ENCODE measurements around the gene PTPRD. TPM values are rescaled to one million over a fixed set of nuclear protein-coding genes. Genes with fewer than 3 reads are reported as not detected.

The PTPRD gene
- total RNA-seq, 1 experiment from 2014 or later = 32.5 TPM

- Histone ChIP-seq H2BK12ac (ENCODE audit: insufficient read length, low read depth, low read length) (no peak overlapping the region), H3K4me2 (ENCODE audit: insufficient read depth, insufficient read length, low read length) (no peak overlapping the region), H2BK5ac (ENCODE audit: insufficient read length, low read length) (no peak overlapping the region), H3K9ac (ENCODE audit: extremely low read depth, insufficient read length, low read length) (no peak overlapping the region), H2BK20ac (ENCODE audit: low read depth, low read length, poor library complexity, severe bottlenecking) (no peak overlapping the region), H3K79me2 (ENCODE audit: insufficient read depth, low read length) (no peaks in the 10 kb centered on the region), H2BK120ac (ENCODE audit: low read depth, low read length, poor library complexity, severe bottlenecking) (no peak overlapping the region), H4K8ac (replicated peaks; ENCODE audit: insufficient read length, low read depth, low read length) (no peak overlapping the region), H3K4me1 (ENCODE audit: insufficient read depth, low read length) (no peaks in the 10 kb centered on the region; the same call in 1 of the 2 replicates), H2AFZ (ENCODE audit: low read length) (no peak overlapping the region), H3K18ac (ENCODE audit: insufficient read length, low read depth, low read length) (no peak overlapping the region), H3K4ac (ENCODE audit: low read depth, low read length) (no peak overlapping the region), H3K27ac (ENCODE audit: insufficient read length, low read depth, low read length) (no peak overlapping the region), H3K79me1 (ENCODE audit: insufficient read depth, low read depth, low read length, poor library complexity, severe bottlenecking) (no peaks in the 10 kb centered on the region), H3K23ac (ENCODE audit: insufficient read length, low read depth, low read length) (no peak overlapping the region), H2BK15ac (ENCODE audit: low read depth, low read length) (no peak overlapping the region), H3K9me3 (ENCODE audit: control insufficient read depth, low read depth, low read length) (no peaks in the 10 kb centered on the region), H3K56ac (ENCODE audit: insufficient read length, low read depth, low read length) (no peak overlapping the region), H3K23me2 (ENCODE audit: insufficient read length, low read depth, low read length, poor library complexity, severe bottlenecking) (no peaks in the 10 kb centered on the region), H2AK5ac (ENCODE audit: insufficient read length, low read length) (no peak overlapping the region), H3T11ph (ENCODE audit: low read length) (no peak overlapping the region), H4K20me1 (ENCODE audit: control insufficient read depth, insufficient read depth, insufficient read length) (no peaks in the 10 kb centered on the region), H3K14ac (ENCODE audit: insufficient read depth, low read length) (no peak overlapping the region), H4K5ac (ENCODE audit: insufficient read length, low read depth, low read length) (no peak overlapping the region), H4K91ac (ENCODE audit: insufficient read length, low read depth, low read length) (no peak overlapping the region), H3K27me3 (ENCODE audit: insufficient read depth, low read length) (no peaks in the 10 kb centered on the region)
- no peak overlapping the region for H3K4me3 Mint-ChIP-seq
- no peak overlapping the region for H3K27ac Mint-ChIP-seq
- H3K9me3 Mint-ChIP-seq = 0 out of 5 replicates have a peak, but pooled peaks cover 0 to 5% of the 10 kb centered on the region in 2 experiments
- peaks cover 11 to 17% of the 10 kb centered on the region in 2 experiments for H3K4me1 Mint-ChIP-seq
- TF ChIP-seq, protein P1, sequence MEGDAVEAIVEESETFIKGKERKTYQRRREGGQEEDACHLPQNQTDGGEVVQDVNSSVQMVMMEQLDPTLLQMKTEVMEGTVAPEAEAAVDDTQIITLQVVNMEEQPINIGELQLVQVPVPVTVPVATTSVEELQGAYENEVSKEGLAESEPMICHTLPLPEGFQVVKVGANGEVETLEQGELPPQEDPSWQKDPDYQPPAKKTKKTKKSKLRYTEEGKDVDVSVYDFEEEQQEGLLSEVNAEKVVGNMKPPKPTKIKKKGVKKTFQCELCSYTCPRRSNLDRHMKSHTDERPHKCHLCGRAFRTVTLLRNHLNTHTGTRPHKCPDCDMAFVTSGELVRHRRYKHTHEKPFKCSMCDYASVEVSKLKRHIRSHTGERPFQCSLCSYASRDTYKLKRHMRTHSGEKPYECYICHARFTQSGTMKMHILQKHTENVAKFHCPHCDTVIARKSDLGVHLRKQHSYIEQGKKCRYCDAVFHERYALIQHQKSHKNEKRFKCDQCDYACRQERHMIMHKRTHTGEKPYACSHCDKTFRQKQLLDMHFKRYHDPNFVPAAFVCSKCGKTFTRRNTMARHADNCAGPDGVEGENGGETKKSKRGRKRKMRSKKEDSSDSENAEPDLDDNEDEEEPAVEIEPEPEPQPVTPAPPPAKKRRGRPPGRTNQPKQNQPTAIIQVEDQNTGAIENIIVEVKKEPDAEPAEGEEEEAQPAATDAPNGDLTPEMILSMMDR (conservative IDR thresholded peaks at IDR 0.05) = no peak
- WGBS (ENCODE audit: extremely low coverage, insufficient read length, low lambda C conversion rate) = no CpG with 5 or more reads among the region's 2 CpGs
- peaks cover 0 to 16% (median 15%) of the 10 kb centered on the region in 3 experiments; a peak in 5 of 7 replicates for H3K36me3 Mint-ChIP-seq (ENCODE audit: insufficient read depth in 1 of 3, low read depth in 3 of 3)
- DNase-seq = no peak
- no peaks in the 10 kb centered on the region for H3K27me3 Mint-ChIP-seq (ENCODE audit: low read depth)
Measured at GRCh38 chr9:8332871-8333270, 2279.9 kb downstream of the PTPRD start.

Measured in H9 (cell line).